ENCODE measurements around the gene SLC16A5.
"Not testable (repeated sequence)": the region's sequence is repeated elsewhere in the genome, so short reads cannot be mapped to it uniquely, and the experiment has no call there.

SLC16A5 gene

DNA sequence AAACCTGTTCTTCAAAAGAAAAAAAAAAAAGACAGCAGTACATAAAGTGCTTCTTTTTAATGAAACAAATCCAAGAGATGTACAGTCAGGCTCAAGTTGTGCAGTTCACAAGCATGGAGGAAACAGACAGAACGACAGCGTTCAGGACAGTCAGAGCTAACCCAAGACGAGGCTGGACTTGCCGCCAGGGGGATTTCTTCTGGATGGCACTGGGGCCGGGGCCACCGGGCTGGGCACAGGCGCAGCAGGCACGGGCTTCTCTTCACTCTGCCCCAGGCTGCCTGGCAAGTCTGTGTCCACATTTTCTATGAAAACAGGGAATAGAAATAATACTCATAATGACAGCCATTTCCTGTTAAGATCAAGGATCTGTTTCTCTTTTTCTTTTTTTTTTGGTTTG is 48.2 kb downstream of the SLC16A5 start:
- no peak for DNase-seq

DNA sequence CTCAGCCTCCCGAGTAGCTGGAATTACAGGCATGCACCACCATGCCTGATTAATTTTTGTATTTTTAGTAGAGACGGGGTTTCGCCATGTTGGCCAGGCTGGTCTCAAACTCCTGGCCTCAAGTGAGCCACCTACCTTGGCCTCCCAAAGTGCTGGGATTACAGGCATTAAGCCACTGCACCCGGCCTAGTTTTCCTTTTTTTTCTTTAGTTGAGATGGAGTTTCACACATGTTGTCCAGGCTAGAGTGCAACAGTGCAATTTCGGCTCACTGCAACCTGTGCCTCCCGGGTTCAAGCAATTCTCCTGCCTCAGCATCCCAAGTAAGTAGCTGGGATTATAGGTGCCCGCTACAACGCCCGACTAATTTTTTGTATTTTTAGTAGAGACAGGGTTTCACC is 50.0 kb downstream of the SLC16A5 start:
- DNase-seq = not testable (repeated sequence)

DNA sequence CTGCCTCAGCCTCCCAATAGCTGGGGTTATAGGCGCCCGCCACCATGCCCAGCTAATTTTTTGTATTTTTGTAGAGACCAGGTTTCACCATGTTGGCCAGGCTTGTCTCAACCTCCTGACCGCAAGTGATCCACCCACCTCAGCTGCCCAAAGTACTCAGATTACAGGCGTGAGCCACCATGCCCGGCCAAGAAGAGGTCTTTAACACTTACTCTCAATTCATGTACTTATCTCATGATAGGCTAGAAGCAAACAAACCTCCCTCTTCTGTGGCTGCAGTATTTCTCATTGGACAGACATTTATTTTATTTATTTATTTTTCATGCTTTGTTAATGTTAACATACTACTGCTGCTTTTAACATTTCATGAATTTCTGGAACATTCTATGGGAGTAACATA is 50.8 kb downstream of the SLC16A5 start:
- no peak for DNase-seq

DNA sequence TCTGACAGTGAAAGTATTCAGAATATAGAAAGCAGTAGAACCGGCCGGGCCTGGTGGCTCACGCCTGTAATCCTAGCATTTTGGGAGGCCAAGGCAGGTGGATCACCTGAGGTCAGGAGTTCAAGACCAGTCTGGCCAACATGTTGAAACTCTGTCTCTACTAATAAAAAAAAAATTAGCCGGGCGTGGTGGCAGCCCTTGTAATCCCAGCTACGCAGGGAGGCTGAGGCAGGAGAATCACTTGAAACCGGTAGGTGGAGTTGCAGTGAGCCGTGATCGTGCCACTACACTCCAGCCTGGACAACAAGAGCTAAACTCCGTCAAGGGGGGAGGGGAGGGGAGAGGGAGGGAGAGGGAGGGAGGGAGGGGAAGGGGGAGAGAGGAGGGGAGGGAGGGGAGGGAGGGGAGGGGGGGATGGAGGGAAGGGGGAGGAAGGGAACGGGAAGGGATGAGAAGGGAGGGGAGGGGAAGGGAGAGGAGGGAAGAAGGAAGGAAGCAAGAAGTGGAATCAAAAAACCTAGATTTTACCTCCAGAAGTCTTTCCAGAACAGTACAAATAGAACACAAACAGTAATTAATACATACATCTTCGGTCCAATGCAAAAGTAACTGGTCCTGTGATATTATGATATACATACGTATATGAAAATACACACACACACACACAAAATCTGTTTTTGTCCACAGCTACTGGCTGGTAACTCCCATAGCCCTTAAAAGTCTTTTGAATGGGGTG is 54.6 kb downstream of the SLC16A5 start:
- DNase-seq = no peak

DNA sequence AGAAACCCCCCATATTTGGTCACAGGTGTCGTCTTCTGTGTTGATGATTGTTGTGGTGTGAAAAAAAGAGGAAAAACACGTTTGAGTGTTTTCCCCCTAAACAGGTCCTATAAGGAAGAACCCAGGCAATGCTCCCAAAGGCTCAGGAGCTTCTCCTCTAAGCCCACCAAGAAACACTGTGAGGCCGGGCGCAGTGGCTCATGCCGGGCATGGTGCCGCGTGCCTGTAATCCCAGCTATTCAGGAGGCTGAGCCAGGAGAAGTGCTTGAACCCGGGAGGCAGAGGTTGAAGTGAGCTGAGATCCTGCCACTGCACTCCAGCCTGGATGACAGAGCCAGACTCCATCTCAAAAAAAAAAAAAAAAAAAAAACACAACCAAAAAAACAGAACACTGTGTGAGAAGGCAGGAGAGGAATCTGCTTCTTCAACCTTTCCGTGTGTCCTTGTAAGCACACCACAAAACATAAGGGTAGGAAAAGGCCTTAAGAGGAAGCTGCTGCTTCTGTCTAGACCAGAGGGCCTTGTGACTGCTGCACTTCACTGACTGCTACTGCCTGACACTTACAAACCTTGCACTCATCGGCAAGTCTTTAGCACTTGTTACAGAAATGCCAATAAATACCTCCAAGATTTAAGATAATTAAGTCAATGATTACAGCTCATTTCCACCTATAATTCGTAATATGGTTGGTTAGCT is 57.2 kb downstream of the SLC16A5 start:
- DNase-seq = no peak

DNA sequence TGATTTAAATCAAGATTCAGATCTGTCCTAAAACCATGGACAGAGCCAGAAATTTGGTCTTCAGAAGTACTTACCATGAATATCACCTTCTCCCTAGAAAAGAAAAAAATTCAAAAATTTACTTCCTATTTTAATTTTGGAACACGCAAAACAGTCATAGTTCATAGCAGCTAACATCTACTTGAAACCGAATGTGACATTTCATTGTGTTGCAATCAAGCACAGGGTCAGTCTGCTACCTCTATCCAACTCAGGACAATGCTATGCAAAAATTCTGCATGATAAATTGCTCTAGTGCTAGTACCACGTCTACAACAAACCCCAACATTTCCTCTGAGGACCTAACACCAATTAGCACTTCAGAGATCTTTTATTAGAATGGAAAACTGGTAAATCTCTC is 58.8 kb downstream of the SLC16A5 start:
- no peak for DNase-seq

DNA sequence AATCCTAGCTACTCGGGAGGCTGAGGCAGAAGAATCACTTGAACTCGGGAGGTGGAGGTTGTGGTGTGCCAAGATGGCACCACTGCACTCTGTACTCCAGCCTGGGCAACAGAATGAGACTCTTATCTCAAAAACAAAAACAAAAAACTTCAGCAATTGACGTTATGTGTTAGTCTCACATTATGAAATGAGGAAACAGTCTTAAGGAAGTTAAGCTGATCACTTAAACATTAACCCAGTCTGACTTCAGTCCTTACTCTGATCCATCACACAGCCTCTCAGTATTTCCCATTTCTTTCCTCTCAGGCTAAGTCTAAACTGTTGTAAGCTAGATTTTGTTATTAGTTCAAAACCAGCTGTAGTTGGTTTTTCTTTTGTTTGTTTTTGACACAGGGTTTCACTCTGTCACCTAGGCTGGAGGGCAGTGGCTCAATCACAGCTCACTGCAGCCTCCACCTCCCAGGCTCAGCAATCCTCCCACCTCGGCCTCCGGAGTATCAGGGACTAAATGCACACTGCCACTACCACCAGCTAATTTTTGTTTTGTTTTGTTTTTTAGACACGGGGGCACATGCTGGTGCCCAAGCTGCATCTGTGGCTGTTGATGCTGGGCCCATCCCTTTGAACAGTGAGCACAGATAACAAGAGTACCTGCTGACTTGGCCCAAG is 60.3 kb downstream of the SLC16A5 start:
- DNase-seq = no peak

DNA sequence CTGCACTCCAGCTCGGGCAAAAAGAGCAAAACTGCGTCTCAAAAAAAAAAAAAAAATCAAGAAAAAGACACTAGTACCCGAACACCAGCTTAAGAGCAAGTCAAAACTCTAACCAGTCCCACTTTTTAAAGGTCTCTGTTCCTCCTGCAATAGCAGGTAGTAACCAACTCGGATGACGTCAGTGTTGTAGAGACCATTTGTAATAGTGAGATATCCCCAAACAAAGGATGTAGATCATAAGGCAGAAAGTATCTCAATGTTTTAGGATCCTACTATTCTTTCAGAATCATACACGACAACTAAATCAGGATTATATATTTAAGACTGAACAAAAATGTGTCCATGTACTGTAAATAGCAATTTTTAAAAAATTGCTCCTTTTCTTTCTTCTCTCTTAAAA is 64.2 kb downstream of the SLC16A5 start:
- no peak for DNase-seq

DNA sequence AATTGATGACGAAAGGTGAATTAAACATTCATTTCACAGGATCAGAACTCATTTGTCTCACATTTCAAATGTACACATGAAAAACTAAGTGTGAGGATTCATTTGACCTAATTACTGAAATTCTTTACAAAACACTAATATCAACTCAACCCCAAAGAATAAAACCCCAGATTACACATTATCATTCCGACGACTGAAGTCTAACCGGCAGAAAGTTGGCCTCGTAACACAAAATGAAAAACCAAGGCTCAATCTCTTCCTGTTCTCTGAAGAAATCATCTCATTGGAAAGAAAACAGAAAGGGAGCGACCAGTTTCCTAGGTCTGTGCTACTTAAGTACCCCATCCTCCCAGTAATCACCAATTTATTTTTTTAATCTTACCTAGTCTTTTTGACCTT is 64.8 kb downstream of the SLC16A5 start:
- DNase-seq = no peak

DNA sequence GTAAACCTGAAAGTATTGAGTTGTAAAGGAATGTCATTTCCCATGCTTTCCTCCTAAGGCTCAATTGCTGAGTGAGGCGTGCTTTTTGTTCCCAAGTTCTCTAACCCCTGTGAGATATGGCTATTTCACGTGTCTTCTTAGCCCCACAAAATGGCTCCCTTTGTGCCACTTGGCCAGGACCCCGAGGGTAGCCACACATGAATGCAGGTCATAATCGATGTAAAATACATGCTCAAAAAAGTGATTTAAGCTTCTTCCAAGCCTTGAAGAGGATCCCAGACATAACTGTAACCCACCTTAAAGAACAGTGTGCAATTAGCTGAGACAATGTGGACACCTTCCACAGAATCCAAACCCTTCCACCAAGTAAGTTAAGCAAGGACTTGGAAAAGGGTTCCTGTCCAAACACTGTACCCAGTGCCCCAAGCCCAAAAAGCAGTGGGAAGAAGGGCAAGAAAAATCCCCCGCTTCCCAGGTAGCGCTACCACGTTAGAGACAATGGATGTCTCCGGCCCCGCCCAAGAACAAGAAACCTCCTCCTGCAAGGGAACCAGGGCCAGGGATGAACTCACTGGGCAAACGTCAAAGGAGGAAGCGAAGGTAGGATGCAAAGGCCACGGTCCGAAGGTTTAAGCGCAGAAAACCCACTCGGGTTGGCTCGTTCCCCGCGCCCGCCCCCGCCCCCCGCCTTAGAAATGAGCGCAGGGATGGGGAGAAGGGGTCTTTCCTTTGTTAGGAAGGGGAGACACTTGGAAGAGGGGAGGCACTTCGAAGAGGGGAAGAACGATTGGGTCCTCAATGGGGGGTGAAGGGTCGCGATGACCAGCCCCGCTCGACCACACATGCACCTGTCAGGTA is 65.4 kb downstream of the SLC16A5 start:
- peak; percentile 7 for DNase-seq

DNA sequence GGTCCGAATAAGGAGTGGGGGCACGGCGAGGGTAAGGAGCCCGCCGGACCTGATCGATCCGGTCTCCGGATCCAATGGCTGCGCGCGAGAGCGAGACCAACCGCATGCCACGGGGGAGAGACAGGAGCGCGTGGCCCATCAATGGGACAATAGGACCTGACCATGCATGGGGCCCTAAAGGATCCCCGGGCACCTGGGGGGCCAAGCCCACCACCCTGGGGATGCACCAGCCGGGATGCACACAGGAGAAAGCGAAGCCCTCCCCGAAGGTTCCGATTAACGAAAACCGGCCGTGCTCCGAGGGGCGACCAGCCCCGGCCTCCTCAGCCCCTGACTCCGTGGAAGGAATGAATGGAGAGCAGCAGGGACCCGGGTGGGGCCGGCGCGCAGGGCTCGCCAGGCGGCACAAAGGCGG is 66.0 kb downstream of the SLC16A5 start:
- DNase-seq = no peak

DNA sequence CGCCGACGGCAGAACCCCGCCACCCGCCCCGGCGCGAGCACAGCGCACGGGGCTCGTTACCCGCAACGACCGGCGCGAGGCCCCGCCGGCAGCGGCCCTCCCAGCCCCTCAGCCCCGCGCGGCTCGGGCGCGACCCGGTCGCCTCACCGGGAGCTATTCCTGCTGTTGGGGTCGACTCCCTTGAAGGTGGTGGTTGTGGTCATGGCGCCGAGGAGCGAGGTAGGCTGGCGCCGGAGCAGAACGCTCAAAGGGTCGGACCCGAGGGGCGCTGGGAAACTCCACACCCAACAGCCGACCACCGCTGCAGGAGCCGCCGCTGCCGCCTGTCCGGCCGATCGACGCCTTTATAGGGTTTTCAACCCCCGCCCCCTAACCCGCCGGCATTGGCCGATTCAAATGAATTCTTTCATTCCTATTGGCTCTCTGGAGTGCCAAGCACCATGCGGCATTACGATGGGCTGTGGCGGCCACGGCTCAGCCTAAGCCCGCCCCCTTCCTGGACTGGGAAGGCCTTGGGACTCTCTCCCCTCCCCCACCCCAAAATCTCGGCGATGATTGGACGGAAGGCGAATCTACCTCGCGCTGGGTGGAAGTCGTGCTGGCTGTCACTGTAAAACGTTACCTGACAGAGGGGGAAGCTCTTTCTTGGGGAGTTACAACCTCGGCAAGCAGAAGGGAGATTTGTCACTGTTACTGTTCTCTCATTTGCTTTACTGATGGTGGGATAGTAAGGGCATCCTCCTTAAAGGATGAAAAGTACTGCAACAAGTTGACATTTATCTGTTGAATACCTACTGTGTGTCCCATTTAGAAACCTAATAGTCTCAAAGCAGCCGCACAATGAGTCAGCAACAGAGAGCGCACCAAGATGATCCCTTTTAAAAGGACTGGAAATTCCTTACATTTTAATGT is 66.7 kb downstream of the SLC16A5 start, which contains the start of gene JPT1:
TSS of gene JPT1 (minus strand) at position 318 of the 912 bp plus-strand sequence. CDS start at position 203, 115 bp downstream.
- peak; percentile 96 for DNase-seq

DNA sequence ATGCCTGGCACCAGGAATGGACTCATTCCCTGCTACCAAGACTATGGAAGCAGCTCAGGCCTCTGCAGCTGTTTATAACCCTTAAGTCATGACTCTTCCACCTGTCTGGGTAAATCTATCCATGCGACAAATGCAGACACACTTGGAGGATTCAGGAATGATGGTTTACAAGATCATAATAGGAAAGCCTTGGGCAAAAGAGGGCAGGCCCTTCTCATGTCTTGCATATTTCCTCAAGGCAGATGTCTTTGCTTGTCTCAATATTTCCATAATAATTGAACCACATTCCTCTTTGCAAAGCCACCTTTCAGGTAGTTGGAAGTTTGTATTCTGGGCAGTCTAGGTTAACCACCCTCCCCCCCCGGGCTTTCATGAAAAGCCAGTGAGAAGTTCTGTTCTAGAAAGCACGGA is 67.4 kb downstream of the SLC16A5 start:
- no peak for DNase-seq

Data from activated CD4-positive, alpha-beta T cell treated with anti-CD3 and anti-CD28 coated beads, Interleukin-2, amount 50 U/mL, for 1 hour (primary cell).